ENCODE results near the gene ROPN1L.

The ROPN1L gene

DNA sequence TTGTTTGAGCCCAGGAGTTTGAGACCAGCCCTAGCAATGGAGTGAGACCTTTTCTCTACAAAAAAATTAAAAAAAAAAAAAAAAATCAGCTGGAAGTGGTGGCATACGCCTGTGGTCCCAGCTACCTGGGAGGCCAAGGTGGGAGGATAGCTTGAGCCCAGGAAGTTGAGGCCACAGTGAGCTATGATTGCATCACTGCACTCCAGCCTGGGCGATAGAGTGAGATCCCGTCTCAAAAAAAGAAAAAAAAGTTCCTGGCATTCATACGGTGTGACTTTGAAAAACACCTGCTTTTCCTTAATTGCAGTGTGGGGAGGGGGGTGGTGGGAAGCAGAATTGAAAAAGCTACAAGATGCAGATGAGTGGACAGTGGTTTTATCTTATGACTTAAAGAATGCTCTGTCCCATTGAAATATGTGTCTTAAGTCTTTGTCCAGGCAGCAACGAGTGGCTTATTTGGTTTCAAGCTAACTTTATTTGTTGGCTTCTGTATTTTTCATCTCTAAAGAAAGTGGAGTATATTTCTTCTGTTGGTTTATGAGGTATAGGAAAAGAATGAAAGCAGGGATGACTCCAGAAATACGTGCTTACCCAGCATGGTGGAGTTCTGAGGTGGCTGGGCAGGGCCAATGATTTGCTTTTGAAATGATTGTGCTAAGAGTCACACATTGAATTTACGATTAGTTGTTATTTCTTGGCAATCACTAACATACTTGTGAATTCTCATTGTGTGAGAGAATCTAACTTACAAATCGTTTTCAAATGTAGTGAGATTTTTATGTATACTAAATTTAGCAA is 27.8 kb downstream of the ROPN1L start:
- H3K36me3 ChIP-seq = peaks cover 37% of the 10 kb centered on the region
- no peaks in the 10 kb centered on the region for H3K27me3 ChIP-seq
- H3K4me1 ChIP-seq (ENCODE audit: control insufficient read depth in 1 of 2, insufficient read depth in 1 of 2, low read depth in 1 of 2, low read length in 1 of 2) = peaks cover 36 to 38% of the 10 kb centered on the region in 2 experiments
- no peaks in the 10 kb centered on the region for H3K9me3 ChIP-seq
- H3K27ac ChIP-seq = no peak overlapping the region
- TF ChIP-seq, protein P1, sequence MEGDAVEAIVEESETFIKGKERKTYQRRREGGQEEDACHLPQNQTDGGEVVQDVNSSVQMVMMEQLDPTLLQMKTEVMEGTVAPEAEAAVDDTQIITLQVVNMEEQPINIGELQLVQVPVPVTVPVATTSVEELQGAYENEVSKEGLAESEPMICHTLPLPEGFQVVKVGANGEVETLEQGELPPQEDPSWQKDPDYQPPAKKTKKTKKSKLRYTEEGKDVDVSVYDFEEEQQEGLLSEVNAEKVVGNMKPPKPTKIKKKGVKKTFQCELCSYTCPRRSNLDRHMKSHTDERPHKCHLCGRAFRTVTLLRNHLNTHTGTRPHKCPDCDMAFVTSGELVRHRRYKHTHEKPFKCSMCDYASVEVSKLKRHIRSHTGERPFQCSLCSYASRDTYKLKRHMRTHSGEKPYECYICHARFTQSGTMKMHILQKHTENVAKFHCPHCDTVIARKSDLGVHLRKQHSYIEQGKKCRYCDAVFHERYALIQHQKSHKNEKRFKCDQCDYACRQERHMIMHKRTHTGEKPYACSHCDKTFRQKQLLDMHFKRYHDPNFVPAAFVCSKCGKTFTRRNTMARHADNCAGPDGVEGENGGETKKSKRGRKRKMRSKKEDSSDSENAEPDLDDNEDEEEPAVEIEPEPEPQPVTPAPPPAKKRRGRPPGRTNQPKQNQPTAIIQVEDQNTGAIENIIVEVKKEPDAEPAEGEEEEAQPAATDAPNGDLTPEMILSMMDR (IDR thresholded peaks at IDR 0.05) = no peak
- H3K4me3 ChIP-seq (ENCODE audit: low read depth in 1 of 2, low read length in 1 of 2) = no peak overlapping the region

DNA sequence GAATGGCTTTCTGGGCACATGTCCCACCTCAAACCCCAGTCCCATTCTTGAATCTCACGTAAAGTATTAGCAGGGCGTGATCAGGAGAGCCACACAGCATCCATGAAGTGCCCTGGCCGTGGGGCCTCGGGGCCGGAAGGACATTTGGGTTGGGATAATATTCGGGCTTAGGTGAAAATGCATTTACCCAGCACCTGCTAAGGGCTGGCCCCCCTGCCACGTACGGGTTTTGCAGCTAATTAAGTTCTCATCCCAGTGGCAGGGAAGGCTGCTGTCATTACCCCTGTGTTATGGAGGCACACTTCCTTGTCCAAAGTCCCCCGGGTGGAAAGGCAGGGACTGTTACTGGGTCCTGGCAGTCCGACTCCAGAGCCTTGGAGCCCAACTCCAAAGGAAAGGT is 29.0 kb downstream of the ROPN1L start:
- H3K36me3 ChIP-seq = peaks cover 32% of the 10 kb centered on the region
- TF ChIP-seq, protein P1 (IDR thresholded peaks at IDR 0.05) = no peak
- no peaks in the 10 kb centered on the region for H3K27me3 ChIP-seq
- no peak overlapping the region for H3K27ac ChIP-seq
- H3K4me1 ChIP-seq (ENCODE audit: control insufficient read depth in 1 of 2, insufficient read depth in 1 of 2, low read depth in 1 of 2, low read length in 1 of 2) = peaks cover 36 to 38% of the 10 kb centered on the region in 2 experiments
- H3K4me3 ChIP-seq (ENCODE audit: low read depth in 1 of 2, low read length in 1 of 2) = no peak overlapping the region
- H3K9me3 ChIP-seq = no peaks in the 10 kb centered on the region

DNA sequence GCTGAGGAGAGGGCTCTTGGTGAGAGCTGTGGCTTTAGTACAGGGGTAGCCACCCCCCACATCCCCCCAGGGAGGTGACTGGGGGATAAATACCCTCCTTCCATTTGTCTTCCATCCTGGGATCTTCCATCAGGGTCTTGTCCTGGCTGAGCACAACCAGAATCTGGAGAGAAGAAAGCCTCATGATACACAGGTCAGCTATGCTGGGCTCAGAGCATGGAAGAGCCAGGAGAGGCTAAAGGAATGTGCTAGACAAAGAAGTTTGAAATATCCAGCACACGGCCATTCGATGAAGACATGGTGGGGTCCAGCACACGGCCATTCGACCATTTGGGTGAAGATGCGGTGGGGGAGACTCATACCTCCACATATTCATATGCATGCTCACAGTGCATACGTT is 30.0 kb downstream of the ROPN1L start:
- H3K4me3 ChIP-seq (ENCODE audit: low read depth in 1 of 2, low read length in 1 of 2) = no peak overlapping the region
- H3K36me3 ChIP-seq = peaks cover 32% of the 10 kb centered on the region
- no peak overlapping the region for H3K27ac ChIP-seq
- peaks cover 27 to 29% of the 10 kb centered on the region in 2 experiments for H3K4me1 ChIP-seq (ENCODE audit: control insufficient read depth in 1 of 2, insufficient read depth in 1 of 2, low read depth in 1 of 2, low read length in 1 of 2)
- no peaks in the 10 kb centered on the region for H3K27me3 ChIP-seq
- no peaks in the 10 kb centered on the region for H3K9me3 ChIP-seq
- TF ChIP-seq, protein P1 (IDR thresholded peaks at IDR 0.05) = no peak

DNA sequence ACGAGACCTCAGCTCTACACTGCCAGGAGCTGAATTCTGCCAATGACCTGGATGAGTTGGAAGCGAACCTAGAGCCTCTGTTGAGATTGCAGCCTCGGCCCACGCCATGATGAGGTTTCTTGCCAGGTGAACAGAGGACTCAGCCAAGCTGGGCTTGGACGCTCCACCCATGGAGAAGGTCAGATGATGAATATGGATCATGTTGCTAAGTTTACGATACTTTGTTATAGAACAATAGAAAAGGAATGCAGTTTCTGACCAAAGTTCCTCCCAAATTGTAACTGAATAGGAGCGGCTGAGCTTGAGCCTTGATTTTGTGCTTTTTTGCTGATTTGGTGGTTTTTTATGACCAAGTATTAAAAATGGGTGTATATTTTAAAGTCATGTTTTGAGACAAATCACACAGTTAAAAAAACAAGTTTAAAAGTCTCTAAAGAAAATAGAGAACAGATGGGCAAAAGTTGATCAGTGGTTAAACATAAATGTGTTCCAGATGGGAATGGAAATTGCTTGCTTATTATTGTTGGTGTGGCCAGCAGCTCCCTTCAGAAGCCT is 32.9 kb downstream of the ROPN1L start:
- Histone ChIP-seq H3K27ac (no peak overlapping the region), H3K4me1 (ENCODE audit: control insufficient read depth in 1 of 2, insufficient read depth in 1 of 2, low read depth in 1 of 2, low read length in 1 of 2) (peaks cover 15% of the 10 kb centered on the region in 2 experiments), H3K36me3 (peaks cover 36% of the 10 kb centered on the region), H3K4me3 (ENCODE audit: low read depth in 1 of 2, low read length in 1 of 2) (no peak overlapping the region), H3K27me3 (no peaks in the 10 kb centered on the region), H3K9me3 (no peaks in the 10 kb centered on the region)
- TF ChIP-seq, protein P1 (IDR thresholded peaks at IDR 0.05) = no peak

DNA sequence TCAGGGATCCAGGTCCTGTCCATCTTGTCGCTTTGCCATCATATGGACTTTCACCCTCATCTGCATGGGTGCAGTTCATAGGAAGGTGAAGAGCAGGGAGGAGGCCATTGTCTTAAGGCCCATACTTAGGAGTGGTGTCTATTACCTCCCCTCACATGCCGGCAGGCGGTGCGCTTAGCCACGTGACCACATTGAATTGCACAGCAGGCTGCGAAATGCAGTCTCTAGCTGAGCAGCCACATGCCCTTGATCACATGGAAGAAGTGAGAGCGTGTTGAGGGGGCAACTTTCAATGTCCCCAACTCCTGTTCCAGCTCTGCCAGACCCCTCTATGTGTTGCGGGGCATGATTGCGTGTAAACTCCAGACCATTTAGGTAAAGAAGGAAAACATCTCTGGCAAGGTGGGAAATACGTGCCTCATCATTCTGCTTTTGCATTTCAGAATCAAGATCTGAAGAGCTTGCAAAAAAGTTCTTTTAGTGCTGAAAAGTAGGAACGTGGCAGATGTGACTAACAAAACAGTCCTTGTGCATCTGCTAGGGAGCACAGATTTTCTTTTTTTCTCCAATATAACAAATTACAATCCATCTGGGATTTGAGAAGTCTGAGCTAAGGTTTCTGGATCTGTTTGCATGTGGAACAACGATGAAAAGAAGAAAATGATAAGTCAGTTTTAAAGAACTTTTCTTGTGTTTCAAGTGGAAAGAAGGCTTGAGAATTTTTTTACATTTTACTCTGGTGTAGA is 34.4 kb downstream of the ROPN1L start:
- TF ChIP-seq, protein P1 (IDR thresholded peaks at IDR 0.05) = no peak
- Histone ChIP-seq H3K27ac (no peak overlapping the region), H3K4me3 (ENCODE audit: low read depth in 1 of 2, low read length in 1 of 2) (no peak overlapping the region)

More for the DNA sequence above, 34.4 kb downstream of the ROPN1L start:
- Histone ChIP-seq H3K9me3 (no peaks in the 10 kb centered on the region), H3K27me3 (no peaks in the 10 kb centered on the region), H3K4me1 (ENCODE audit: control insufficient read depth in 1 of 2, insufficient read depth in 1 of 2, low read depth in 1 of 2, low read length in 1 of 2) (peaks cover 15% of the 10 kb centered on the region in 2 experiments), H3K36me3 (peaks cover 39% of the 10 kb centered on the region)
